Fibroblast of mammary gland (primary cell): ENCODE measurements around the gene GALNT18.

Experiments used
- DNase-seq: peaks from one replicate; pipeline ENCODE4 v3.0.0-alpha.2; 2010; ENCODE audit warnings: low read depth
- H3K4me3 ChIP-seq: 2 replicates; pipeline ENCODE4 v1.5.1; 2011; ENCODE audit warnings: low read depth, mild to moderate bottlenecking, low read length, moderate library complexity; ENCODE audit not compliant: control insufficient read depth
- TF ChIP-seq, protein P1 (sequence below): conservative IDR thresholded peaks from 2 replicates; pipeline ENCODE4 v1.5.1; 2011; ENCODE audit warnings: low read depth, low read length, inconsistent platforms; ENCODE audit not compliant: control insufficient read depth, insufficient read depth

Gene GALNT18

DNA sequence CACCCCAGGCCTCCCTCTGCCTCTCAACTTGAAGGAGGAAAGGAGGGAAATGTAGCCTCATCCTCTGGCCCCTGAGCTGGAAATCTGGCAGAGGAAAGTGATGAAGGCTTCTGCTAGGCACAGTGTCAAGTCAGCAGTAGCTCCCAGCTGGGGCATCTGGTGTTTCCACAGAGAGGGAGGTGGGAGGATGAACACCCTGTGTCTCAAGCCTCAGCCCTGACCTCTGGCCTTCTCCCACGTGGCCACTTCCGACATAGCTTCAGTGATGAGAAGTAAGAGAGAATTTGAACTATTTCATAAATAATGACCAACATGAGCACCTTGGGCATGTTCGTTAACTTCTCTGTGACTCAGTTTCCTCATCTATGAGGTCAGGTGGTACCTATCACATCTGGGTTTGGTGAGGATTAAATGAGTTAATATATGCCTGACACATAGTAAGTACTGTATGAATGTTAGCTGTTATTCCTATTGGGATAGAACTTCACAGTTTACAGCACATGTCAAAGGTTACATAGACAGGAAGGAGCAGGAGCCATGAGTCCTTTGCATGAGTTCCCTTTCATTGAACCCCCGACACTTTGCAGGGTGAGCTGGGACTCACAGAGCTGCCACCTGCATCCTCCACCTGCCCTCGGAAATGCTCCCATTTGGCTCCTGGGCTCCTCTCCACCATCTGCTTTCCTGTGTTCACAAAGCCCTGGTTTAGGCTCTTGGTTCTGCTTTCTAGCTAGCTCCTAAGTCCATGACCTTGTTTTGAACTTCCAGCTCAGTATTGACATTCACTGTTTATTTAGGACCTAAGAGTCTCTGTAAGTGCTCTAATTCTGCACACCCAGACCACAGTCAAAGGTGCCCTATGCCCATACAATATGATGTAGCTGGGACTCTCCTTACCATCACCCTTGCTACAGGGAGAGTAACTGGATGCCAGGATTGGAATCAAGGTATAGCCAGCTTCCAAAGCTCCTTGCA, 330.5 kb downstream of the GALNT18 start:
- DNase-seq = peak; percentile 28
- no peak overlapping the region for H3K4me3 ChIP-seq
- TF ChIP-seq, protein P1, sequence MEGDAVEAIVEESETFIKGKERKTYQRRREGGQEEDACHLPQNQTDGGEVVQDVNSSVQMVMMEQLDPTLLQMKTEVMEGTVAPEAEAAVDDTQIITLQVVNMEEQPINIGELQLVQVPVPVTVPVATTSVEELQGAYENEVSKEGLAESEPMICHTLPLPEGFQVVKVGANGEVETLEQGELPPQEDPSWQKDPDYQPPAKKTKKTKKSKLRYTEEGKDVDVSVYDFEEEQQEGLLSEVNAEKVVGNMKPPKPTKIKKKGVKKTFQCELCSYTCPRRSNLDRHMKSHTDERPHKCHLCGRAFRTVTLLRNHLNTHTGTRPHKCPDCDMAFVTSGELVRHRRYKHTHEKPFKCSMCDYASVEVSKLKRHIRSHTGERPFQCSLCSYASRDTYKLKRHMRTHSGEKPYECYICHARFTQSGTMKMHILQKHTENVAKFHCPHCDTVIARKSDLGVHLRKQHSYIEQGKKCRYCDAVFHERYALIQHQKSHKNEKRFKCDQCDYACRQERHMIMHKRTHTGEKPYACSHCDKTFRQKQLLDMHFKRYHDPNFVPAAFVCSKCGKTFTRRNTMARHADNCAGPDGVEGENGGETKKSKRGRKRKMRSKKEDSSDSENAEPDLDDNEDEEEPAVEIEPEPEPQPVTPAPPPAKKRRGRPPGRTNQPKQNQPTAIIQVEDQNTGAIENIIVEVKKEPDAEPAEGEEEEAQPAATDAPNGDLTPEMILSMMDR = no peak

DNA sequence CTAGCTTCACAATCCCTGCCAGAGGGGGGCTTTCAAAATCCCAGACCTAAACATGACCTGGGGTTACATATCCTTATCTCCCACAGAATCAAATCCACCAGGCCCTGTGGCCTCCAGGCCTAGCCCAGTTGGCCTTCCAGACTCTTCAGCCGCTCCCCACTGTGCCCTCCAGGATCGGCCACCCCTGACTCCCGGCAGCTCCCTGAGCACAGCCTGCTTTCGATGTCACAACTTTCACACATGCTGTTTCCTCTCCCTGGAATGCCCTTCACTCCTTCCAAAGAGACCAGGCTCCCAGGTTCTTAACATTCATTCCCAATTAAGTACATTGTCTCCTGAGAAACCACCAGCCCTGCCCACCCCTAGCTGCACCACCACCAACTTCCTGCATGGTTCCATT, 331.5 kb downstream of the GALNT18 start:
- H3K4me3 ChIP-seq = no peak overlapping the region
- DNase-seq = no peak
- TF ChIP-seq, protein P1 = no peak

DNA sequence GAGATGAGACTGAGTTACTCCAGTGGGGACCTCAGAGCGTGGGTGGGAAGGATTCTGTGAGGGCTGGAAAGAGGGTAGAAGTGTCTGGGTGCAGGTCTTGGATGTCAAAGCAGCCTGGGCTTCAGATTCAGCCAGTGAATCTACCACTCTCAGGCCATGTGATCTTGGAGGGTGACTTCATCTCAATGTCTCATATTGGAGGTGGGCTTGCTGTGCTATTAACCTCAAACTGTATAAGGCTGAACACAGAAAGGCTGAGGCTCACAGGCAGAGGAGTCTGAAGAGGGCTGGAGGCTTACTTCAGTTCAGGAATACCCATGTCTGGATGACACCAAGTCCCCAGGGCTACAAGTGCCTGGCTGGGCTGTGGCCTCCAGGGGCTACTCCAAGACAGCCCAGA, 332.1 kb downstream of the GALNT18 start:
- H3K4me3 ChIP-seq = no peak overlapping the region
- TF ChIP-seq, protein P1 = no peak
- no peak for DNase-seq

DNA sequence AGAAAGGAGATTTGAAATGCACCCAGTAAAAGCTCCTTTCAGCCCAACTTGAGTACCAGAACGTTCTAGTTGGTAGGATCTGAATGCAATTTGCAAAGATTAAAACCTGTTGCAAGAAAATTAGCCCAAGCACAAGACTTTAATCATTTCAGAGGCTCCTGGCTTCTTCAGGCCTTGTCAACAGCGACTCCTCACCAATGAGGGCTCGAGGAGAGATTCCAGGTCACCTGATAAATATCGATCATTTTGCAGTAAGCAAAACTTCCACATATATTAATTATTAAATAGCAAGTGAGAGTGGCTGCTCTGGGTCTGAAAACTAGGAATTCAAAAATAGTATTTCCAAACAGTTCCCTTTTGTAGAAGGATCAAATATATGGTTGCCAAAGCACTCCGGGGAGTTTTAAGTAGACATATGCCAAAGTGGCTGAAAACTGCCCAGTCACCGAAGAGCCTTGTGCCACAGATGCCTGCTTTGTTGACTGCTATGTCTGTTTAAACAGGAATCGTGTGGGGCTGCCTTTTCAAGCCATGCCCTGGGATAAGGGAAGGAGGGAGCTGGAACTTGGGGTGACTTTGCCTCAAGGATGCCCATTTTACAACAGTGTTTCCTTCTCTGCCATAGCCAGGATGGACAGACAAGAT, 332.7 kb downstream of the GALNT18 start:
- H3K4me3 ChIP-seq = no peak overlapping the region
- DNase-seq = no peak
- TF ChIP-seq, protein P1 = no peak

DNA sequence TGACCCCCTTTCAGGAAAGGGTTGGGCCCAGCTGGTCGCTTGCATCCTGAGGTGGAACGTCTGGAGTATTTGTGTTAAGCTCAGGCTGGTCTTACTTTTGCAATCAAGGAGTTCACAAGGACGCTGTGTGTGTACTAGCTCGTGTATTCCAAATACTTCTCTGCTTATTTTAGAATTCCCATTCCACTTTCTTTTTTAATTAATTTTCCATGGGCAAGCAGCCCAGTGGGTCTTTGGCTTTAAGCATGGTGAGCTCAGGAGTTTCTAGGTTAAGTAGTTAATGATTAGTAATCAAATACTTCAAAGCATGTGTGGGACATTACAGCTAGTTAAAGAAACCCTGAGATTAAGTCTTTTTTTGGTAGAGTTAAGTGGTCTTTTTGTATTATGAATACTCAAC, 337.3 kb downstream of the GALNT18 start:
- TF ChIP-seq, protein P1 = no peak
- DNase-seq = no peak
- no peak overlapping the region for H3K4me3 ChIP-seq

DNA sequence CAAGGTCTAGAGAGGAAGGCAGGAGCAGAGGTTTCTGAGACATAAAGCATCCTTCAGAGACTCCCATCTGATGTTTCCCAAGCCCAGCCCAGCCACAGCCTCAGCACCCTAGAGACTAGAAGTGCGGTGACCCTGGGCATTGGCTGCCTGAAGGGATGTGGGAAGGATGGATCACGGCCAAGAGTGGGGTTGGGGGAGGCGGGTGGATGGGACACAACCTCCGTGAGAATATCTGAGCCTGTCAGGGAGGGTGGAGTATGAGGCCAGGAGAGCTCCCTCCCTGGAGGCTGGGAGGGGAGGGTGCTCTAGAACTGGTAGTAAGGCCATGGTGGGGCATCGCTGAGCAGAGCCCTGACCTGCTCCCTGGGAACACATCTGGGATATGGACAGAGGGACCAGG, 340.2 kb downstream of the GALNT18 start:
- H3K4me3 ChIP-seq = no peak overlapping the region
- no peak for DNase-seq
- TF ChIP-seq, protein P1 = no peak
